ENCODE results near the gene PEPD.

PEPD gene

GRCh38 chr19:33366127-33366526 lies 155.5 kb downstream of the PEPD start:
- no peaks in the 10 kb centered on the region for H3K9me3 Mint-ChIP-seq
- H3K36me3 Mint-ChIP-seq (ENCODE audit: low read depth) = no peaks in the 10 kb centered on the region
- no peak overlapping the region for H3K4me3 Mint-ChIP-seq
- TF ChIP-seq, protein P1, sequence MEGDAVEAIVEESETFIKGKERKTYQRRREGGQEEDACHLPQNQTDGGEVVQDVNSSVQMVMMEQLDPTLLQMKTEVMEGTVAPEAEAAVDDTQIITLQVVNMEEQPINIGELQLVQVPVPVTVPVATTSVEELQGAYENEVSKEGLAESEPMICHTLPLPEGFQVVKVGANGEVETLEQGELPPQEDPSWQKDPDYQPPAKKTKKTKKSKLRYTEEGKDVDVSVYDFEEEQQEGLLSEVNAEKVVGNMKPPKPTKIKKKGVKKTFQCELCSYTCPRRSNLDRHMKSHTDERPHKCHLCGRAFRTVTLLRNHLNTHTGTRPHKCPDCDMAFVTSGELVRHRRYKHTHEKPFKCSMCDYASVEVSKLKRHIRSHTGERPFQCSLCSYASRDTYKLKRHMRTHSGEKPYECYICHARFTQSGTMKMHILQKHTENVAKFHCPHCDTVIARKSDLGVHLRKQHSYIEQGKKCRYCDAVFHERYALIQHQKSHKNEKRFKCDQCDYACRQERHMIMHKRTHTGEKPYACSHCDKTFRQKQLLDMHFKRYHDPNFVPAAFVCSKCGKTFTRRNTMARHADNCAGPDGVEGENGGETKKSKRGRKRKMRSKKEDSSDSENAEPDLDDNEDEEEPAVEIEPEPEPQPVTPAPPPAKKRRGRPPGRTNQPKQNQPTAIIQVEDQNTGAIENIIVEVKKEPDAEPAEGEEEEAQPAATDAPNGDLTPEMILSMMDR (IDR thresholded peaks at IDR 0.05) = no peak
- H3K27me3 Mint-ChIP-seq (ENCODE audit: low read depth, poor library complexity) = peaks cover 50% of the 10 kb centered on the region
- no peak for DNase-seq
- no peaks in the 10 kb centered on the region for H3K4me1 Mint-ChIP-seq
- H3K27ac Mint-ChIP-seq = no peak overlapping the region

DNA sequence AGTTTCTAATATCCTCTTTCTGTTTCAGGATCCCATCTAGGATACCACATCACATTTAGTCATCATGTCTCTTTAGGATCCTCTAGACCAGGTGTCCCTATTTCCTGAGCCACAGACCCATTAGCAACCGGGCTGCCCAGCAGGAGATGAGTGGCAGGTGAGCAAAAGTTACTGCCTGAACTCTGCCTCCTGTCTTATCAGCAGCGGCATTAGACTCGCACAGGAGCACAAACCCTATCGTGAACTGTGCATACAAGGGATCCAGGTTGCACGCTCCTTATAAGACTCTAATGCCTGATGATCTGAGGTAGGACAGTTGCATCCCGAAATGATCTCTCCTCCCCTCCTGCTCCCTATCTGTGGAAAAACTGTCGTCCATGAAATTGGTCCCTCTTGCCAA lies 155.9 kb downstream of the PEPD start:
- Mint-ChIP-seq H3K9me3 (no peaks in the 10 kb centered on the region), H3K4me1 (no peaks in the 10 kb centered on the region), H3K27ac (no peak overlapping the region), H3K4me3 (no peak overlapping the region), H3K36me3 (ENCODE audit: low read depth) (no peaks in the 10 kb centered on the region), H3K27me3 (ENCODE audit: low read depth, poor library complexity) (peaks cover 53% of the 10 kb centered on the region)
- TF ChIP-seq, protein P1 (IDR thresholded peaks at IDR 0.05) = no peak
- DNase-seq = no peak

GRCh38 chr19:33363476-33363875 lies 158.1 kb downstream of the PEPD start:
- H3K27me3 Mint-ChIP-seq (ENCODE audit: low read depth, poor library complexity) = peaks cover 52% of the 10 kb centered on the region
- H3K36me3 Mint-ChIP-seq (ENCODE audit: low read depth) = no peaks in the 10 kb centered on the region
- no peak overlapping the region for H3K27ac Mint-ChIP-seq
- no peaks in the 10 kb centered on the region for H3K9me3 Mint-ChIP-seq
- DNase-seq = no peak
- no peaks in the 10 kb centered on the region for H3K4me1 Mint-ChIP-seq
- TF ChIP-seq, protein P1 (IDR thresholded peaks at IDR 0.05) = no peak
- H3K4me3 Mint-ChIP-seq = no peak overlapping the region

- no peak overlapping the region for H3K4me3 Mint-ChIP-seq
- TF ChIP-seq, protein P1 (IDR thresholded peaks at IDR 0.05) = no peak
- no peak overlapping the region for H3K27ac Mint-ChIP-seq
- no peaks in the 10 kb centered on the region for H3K36me3 Mint-ChIP-seq (ENCODE audit: low read depth)
- no peak for DNase-seq
- H3K27me3 Mint-ChIP-seq (ENCODE audit: low read depth, poor library complexity) = peaks cover 46% of the 10 kb centered on the region
- peaks cover 4% of the 10 kb centered on the region for H3K4me1 Mint-ChIP-seq
- no peaks in the 10 kb centered on the region for H3K9me3 Mint-ChIP-seq
Measured at GRCh38 chr19:33362508-33363228, 158.9 kb downstream of the PEPD start.

GRCh38 chr19:33359581-33359980 lies 162.0 kb downstream of the PEPD start:
- TF ChIP-seq, protein P1 (IDR thresholded peaks at IDR 0.05) = no peak
- Mint-ChIP-seq H3K36me3 (ENCODE audit: low read depth) (no peaks in the 10 kb centered on the region), H3K27me3 (ENCODE audit: low read depth, poor library complexity) (peaks cover 28% of the 10 kb centered on the region), H3K27ac (no peak overlapping the region), H3K4me1 (peaks cover 4% of the 10 kb centered on the region), H3K9me3 (peaks cover 14% of the 10 kb centered on the region), H3K4me3 (no peak overlapping the region)
- no peak for DNase-seq

DNA sequence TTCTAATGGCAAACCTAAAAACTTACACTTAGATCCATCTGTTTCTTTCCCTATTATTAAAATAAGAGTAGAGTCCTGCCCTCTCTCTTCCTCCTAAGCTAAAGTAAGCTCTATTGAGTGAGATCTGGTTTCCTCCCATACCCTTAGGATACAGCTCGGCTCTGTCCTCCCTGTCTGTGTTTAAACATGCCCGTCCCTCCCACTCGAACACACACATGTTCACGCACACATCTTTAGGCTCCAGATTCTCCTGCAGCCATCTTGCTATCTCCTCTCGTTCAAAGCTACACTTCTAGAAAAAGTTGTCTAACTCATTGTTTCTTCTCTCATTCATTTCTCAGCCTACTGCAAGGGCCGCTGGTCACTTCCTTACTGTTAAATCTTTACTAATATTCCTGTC lies 163.2 kb downstream of the PEPD start:
- TF ChIP-seq, protein P1 (IDR thresholded peaks at IDR 0.05) = no peak
- no peak for DNase-seq
- Mint-ChIP-seq H3K4me3 (no peak overlapping the region), H3K4me1 (peaks cover 4% of the 10 kb centered on the region), H3K9me3 (peaks cover 17% of the 10 kb centered on the region), H3K27me3 (ENCODE audit: low read depth, poor library complexity) (peaks cover 22% of the 10 kb centered on the region), H3K27ac (no peak overlapping the region), H3K36me3 (ENCODE audit: low read depth) (no peaks in the 10 kb centered on the region)

Measured in nephron progenitor cell (in vitro differentiated cells).